ENCODE results near the gene SLC35G6. TPM values are rescaled to one million over a fixed set of nuclear protein-coding genes. Genes with fewer than 3 reads are reported as not detected.

Gene SLC35G6
- total and polyA plus RNA-seq, 2 of the 13 experiments (the other 11 are each of a cell fraction or from before 2014, with no cell fraction given) = 0.07 TPM; not detected in 1

- TF ChIP-seq ZNF431 (CRISPR knock-in tag; IDR thresholded peaks at IDR 0.05; ENCODE audit: borderline replicate concordance, low read depth) (no peak), ATF7 (IDR thresholded peaks at IDR 0.05) (no peak), ATF7 (CRISPR knock-in tag; IDR thresholded peaks at IDR 0.05) (peak; percentile 30; the same call in 1 of the 2 replicates), ZNF672 (CRISPR knock-in tag; IDR thresholded peaks at IDR 0.05) (no peak), ZGPAT (CRISPR knock-in tag; IDR thresholded peaks at IDR 0.05) (no peak), ZNF607 (CRISPR knock-in tag; IDR thresholded peaks at IDR 0.05; ENCODE audit: borderline replicate concordance) (no peak), KMT2B (CRISPR knock-in tag; IDR thresholded peaks at IDR 0.05) (no peak), ZNF598 (CRISPR knock-in tag; IDR thresholded peaks at IDR 0.05; ENCODE audit: borderline replicate concordance) (no peak), ZNF207 (IDR thresholded peaks at IDR 0.05; ENCODE audit: borderline replicate concordance) (no peak), NR0B2 (CRISPR knock-in tag; IDR thresholded peaks at IDR 0.05) (no peak), RBFOX2 (IDR thresholded peaks at IDR 0.05; ENCODE audit: low read depth, low read length) (no peak), CC2D1A (CRISPR knock-in tag; IDR thresholded peaks at IDR 0.05) (no peak), ZSCAN30 (CRISPR knock-in tag; IDR thresholded peaks at IDR 0.05) (no peak), ZNF512B (CRISPR knock-in tag; IDR thresholded peaks at IDR 0.05; ENCODE audit: borderline replicate concordance) (no peak), ZNF784 (CRISPR knock-in tag; IDR thresholded peaks at IDR 0.05; ENCODE audit: borderline replicate concordance) (no peak), SNRNP70 (IDR thresholded peaks at IDR 0.05; ENCODE audit: low read depth, low read length) (no peak), NFKBIZ (CRISPR knock-in tag; IDR thresholded peaks at IDR 0.05) (no peak), ZXDC (CRISPR knock-in tag; IDR thresholded peaks at IDR 0.05) (no peak), ZNF879 (CRISPR knock-in tag; IDR thresholded peaks at IDR 0.05) (no peak), ZNF709 (CRISPR knock-in tag; IDR thresholded peaks at IDR 0.05) (no peak), MATR3 (CRISPR knock-in tag; IDR thresholded peaks at IDR 0.05) (no peak), ZIK1 (CRISPR knock-in tag; IDR thresholded peaks at IDR 0.05; ENCODE audit: borderline replicate concordance, low read depth) (no peak)
Measured at GRCh38 chr17:7477392-7478275, 3.6 kb upstream of the SLC35G6 start (continued).

Measured in HepG2 (cell line).